Measurements from ENCODE around the gene COL26A1. TPM values are rescaled to one million over a fixed set of nuclear protein-coding genes. Genes with fewer than 3 reads are reported as not detected.

The COL26A1 gene
- total RNA-seq, 1 experiment from 2014 or later = 0.20 TPM

- intact Hi-C loops (cut with micrococcal nuclease; ENCODE audit: unreplicated experiment) = no loop called here
- no peak overlapping the region for H3K4me3 ChIP-seq
- CTCF ChIA-PET = interaction anchor here (0.6 to 1.0 kb wide), 2 partner anchors 22 to 100 kb away, joined by 4 to 10 read pairs; no protein-coding TSS in a partner anchor
- no peak overlapping the region for H2AFZ ChIP-seq
- POLR2A ChIA-PET (ENCODE audit: unreplicated experiment) = interaction anchor here (0.5 kb wide), 1 partner anchor 58 kb away, joined by 4 read pairs; no protein-coding TSS in a partner anchor
- H3F3A ChIP-seq (ENCODE audit: insufficient read depth, low read depth) = no peaks in the 10 kb centered on the region; the same call in 1 of the 2 replicates
- H3K9me2 ChIP-seq (ENCODE audit: insufficient read depth) = no peaks in the 10 kb centered on the region
- H3K4me2 ChIP-seq = no peak overlapping the region
- no TSS peak for BruUV-seq (replicated peaks)
- H3K79me2 ChIP-seq (ENCODE audit: low read depth) = no peaks in the 10 kb centered on the region
- H3K9me3 ChIP-seq (ENCODE audit: insufficient read depth, low read depth) = no peaks in the 10 kb centered on the region
- no peak for TF ChIP-seq CTCF (conservative IDR thresholded peaks at IDR 0.05)
- TF ChIP-seq EZH2 (IDR thresholded peaks at IDR 0.05; ENCODE audit: low read depth) = no peak
- H3K27me3 ChIP-seq (ENCODE audit: insufficient read depth, low read depth) = peaks cover 9% of the 10 kb centered on the region; the same call in 1 of the 2 replicates
- H3K36me3 ChIP-seq (ENCODE audit: low read depth) = no peaks in the 10 kb centered on the region
- no peak for DNase-seq
- no peaks in the 10 kb centered on the region for H3K4me1 ChIP-seq (replicated peaks; ENCODE audit: insufficient read depth)
- no peak overlapping the region for H3K27ac ChIP-seq
- H4K20me1 ChIP-seq (ENCODE audit: insufficient read depth) = no peaks in the 10 kb centered on the region
Observed at GRCh38 chr7:101382937-101383336, 20.3 kb downstream of the COL26A1 start.

GRCh38 chr7:101386177-101386557 is 23.5 kb downstream of the COL26A1 start:
- Histone ChIP-seq H3K4me2 (no peak overlapping the region), H3K79me2 (ENCODE audit: low read depth) (no peaks in the 10 kb centered on the region), H3K9me2 (ENCODE audit: insufficient read depth) (no peaks in the 10 kb centered on the region), H3F3A (ENCODE audit: insufficient read depth, low read depth) (no peaks in the 10 kb centered on the region; the same call in 1 of the 2 replicates), H3K4me3 (no peak overlapping the region), H3K4me1 (replicated peaks; ENCODE audit: insufficient read depth) (no peaks in the 10 kb centered on the region), H4K20me1 (ENCODE audit: insufficient read depth) (no peaks in the 10 kb centered on the region), H3K9me3 (ENCODE audit: insufficient read depth, low read depth) (no peaks in the 10 kb centered on the region), H3K36me3 (ENCODE audit: low read depth) (no peaks in the 10 kb centered on the region), H2AFZ (no peak overlapping the region), H3K27me3 (ENCODE audit: insufficient read depth, low read depth) (peaks cover 1% of the 10 kb centered on the region; the same call in 1 of the 2 replicates), H3K27ac (no peak overlapping the region)
- BruUV-seq (replicated peaks) = no TSS peak
- POLR2A ChIA-PET (ENCODE audit: unreplicated experiment) = no interaction called here
- no peak for TF ChIP-seq CTCF (conservative IDR thresholded peaks at IDR 0.05)
- no peak for TF ChIP-seq EZH2 (IDR thresholded peaks at IDR 0.05; ENCODE audit: low read depth)
- CTCF ChIA-PET = interaction anchor here (0.6 kb wide), 3 partner anchors 31 to 470 kb away, joined by 4 to 6 read pairs (median 6); no protein-coding TSS in a partner anchor
- intact Hi-C loops (cut with micrococcal nuclease; ENCODE audit: unreplicated experiment) = no loop called here
- no peak for DNase-seq

- Histone ChIP-seq H3K9me2 (ENCODE audit: insufficient read depth) (no peaks in the 10 kb centered on the region), H3K27ac (no peak overlapping the region), H3K4me2 (no peak overlapping the region), H3F3A (ENCODE audit: insufficient read depth, low read depth) (no peaks in the 10 kb centered on the region; the same call in 1 of the 2 replicates), H3K36me3 (ENCODE audit: low read depth) (no peaks in the 10 kb centered on the region), H2AFZ (no peak overlapping the region), H3K4me3 (no peak overlapping the region), H3K79me2 (ENCODE audit: low read depth) (no peaks in the 10 kb centered on the region), H3K9me3 (ENCODE audit: insufficient read depth, low read depth) (no peaks in the 10 kb centered on the region), H4K20me1 (ENCODE audit: insufficient read depth) (no peaks in the 10 kb centered on the region), H3K4me1 (replicated peaks; ENCODE audit: insufficient read depth) (no peaks in the 10 kb centered on the region), H3K27me3 (ENCODE audit: insufficient read depth, low read depth) (no peaks in the 10 kb centered on the region)
- intact Hi-C loops (cut with micrococcal nuclease; ENCODE audit: unreplicated experiment) = no loop called here
- ChIA-PET CTCF (no interaction called here), POLR2A (ENCODE audit: unreplicated experiment) (no interaction called here)
- no peak for DNase-seq
- TF ChIP-seq EZH2 (IDR thresholded peaks at IDR 0.05; ENCODE audit: low read depth) = no peak
- no peak for TF ChIP-seq CTCF (conservative IDR thresholded peaks at IDR 0.05)
- no TSS peak for BruUV-seq (replicated peaks)
Observed at GRCh38 chr7:101386558-101387231, 24.0 kb downstream of the COL26A1 start.

Data from PC-9 (cell line).